Measurements from ENCODE around the gene ZNF18.

Gene ZNF18, protein sequence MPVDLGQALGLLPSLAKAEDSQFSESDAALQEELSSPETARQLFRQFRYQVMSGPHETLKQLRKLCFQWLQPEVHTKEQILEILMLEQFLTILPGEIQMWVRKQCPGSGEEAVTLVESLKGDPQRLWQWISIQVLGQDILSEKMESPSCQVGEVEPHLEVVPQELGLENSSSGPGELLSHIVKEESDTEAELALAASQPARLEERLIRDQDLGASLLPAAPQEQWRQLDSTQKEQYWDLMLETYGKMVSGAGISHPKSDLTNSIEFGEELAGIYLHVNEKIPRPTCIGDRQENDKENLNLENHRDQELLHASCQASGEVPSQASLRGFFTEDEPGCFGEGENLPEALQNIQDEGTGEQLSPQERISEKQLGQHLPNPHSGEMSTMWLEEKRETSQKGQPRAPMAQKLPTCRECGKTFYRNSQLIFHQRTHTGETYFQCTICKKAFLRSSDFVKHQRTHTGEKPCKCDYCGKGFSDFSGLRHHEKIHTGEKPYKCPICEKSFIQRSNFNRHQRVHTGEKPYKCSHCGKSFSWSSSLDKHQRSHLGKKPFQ

GRCh38 chr17:11997147-11997971 is at the start of gene ZNF18:
TSS of gene ZNF18 (minus strand) at chr17:11997475. CDS start at chr17:11992829, 4,646 bp downstream.
- peak; percentile 97 for DNase-seq

- no peak for DNase-seq
Observed at GRCh38 chr17:12046786-12047185, 49.5 kb upstream of the ZNF18 start.

DNA sequence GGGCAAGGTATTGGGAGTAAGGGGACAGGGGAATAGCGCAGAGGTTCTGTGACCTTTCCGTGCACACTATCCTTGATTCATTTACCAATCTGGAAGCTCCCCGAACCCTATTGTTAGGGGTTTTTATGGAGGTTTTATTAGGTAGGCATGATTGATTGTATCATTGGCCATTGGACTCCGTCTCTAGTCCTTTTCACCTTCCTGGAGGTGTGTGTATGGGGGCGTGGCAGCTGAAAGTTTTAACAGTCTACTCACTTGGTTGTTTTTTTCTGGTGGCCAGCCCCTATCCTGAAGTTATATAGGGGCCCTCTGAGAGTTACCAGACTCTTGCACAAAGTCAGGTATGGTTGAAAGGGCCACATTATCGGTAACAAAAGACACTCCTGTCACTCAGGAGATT is 46.4 kb upstream of the ZNF18 start:
- no peak for DNase-seq

DNA sequence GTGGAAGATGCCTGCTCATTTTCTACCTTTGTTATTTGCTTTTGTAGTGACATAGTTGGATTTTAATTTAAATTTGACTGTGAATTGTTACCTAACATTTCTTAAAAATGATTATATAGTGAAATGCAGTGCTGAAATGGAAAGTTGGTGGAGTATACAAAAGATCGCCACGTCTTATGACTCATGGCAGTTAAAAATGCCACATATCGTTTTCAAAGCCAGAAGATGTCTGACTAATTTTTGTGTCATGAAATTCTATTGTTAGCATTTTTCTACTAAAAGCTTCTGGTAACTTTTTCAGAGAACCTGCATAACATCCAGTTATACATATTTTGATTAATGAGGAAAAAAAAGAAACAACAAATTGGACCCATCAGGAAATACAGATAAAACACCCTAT is 44.0 kb upstream of the ZNF18 start:
- no peak for DNase-seq

GRCh38 chr17:12040478-12040877 is 43.2 kb upstream of the ZNF18 start:
- DNase-seq = no peak

- DNase-seq = no peak
Observed at GRCh38 chr17:12037970-12038369, 40.7 kb upstream of the ZNF18 start.

- no peak for DNase-seq
Observed at GRCh38 chr17:12035673-12036072, 38.4 kb upstream of the ZNF18 start.

DNA sequence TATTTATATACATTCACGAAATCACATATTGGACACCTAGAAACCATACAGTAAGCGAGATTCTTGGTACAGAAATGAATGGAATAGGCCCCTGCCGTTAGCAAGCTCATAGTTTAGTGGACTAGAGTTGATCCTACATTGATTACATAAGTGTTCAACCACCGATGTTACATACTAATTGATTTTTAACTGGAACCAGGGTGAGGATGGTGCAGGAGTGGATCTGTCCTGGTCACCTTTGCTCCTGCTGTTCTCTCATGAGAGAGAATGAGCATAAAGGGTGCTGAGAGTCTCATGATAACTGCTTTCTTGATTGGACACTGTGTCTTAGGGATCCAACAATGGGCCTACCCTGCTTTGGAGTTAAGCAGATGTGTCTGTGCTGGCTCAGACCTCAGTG is 37.3 kb upstream of the ZNF18 start:
- DNase-seq = no peak

DNA sequence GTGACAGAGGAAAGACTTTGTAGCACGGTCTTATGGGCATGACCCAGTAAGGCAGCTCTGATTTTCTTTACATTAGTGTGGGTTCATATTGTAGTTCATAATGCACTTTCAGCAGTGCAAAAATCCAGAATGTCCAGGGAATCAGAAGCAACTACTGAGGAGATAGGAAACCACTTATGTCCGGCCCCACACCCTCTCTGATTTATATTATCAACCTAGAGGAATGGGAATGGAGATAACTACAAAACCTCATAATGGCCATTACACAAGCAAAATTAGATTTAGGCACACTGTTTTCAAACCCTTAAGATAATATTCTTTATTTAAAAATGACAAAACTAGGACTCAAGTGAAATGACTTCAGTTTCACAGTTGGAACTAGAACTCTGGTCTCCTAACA is 31.3 kb upstream of the ZNF18 start:
- no peak for DNase-seq

DNA sequence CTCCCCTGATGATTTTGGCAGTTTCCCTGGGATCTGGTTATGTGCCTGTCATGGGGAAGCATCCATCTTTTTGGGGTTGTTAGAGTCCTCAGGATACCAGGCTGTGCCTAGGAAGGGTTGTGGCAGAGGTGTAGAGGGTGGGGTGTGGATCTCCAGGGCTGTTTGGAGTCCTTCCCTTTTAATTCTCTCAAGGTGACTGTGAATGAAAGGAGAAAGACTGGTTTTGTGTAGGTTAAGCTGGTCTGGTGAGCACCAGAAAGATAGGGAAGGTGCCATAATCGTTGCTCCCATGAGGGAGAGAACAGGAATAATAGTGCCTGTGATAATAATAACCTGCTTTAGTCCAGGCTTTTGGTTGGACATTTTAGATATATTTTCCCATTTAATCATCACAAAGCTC is 30.4 kb upstream of the ZNF18 start:
- no peak for DNase-seq

GRCh38 chr17:12024327-12024726 is 27.1 kb upstream of the ZNF18 start:
- no peak for DNase-seq

DNA sequence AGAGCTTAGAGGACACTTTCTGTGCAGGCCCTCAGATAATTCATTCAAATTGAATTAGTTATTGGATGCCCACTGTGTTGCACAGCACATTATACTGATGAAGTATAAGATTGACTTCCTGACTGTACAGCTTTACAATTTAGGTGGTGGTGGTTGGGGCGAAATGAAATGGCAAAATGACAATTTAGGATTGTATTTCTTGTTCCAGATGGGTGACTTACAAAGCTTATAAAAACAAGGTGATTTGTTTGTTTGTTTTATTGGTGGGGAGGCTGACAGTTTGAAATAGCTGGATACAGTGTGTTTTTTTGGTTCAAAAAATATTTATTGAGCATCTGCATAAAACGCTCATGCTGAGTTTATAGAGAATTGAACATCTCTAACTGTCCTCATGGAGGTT is 25.0 kb upstream of the ZNF18 start:
- no peak for DNase-seq

DNA sequence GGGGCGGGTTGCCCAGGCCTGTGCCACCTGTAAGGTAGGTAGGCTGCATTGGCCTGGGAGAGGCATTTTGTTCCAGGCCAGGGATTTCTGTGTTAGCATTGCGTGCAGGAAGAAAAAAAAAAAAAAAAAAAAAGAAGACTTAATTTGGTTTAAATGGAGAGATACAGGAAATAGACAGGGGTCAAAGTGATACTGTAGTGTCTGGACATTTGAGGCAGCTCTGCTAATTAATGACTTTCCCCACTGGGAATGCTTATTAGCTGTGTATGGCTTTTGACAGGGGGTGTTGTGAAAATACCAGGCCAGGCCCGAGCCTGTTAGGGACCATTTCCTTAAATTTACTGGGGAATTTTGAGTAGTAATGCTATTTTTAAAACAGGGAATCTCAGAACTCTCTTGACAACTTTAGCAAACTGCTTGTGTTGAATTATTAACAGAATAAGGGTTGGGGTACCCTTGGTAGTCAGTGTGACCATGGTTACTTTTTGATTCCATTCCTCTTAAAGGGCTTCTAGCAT is 24.4 kb upstream of the ZNF18 start:
- DNase-seq = no peak

DNA sequence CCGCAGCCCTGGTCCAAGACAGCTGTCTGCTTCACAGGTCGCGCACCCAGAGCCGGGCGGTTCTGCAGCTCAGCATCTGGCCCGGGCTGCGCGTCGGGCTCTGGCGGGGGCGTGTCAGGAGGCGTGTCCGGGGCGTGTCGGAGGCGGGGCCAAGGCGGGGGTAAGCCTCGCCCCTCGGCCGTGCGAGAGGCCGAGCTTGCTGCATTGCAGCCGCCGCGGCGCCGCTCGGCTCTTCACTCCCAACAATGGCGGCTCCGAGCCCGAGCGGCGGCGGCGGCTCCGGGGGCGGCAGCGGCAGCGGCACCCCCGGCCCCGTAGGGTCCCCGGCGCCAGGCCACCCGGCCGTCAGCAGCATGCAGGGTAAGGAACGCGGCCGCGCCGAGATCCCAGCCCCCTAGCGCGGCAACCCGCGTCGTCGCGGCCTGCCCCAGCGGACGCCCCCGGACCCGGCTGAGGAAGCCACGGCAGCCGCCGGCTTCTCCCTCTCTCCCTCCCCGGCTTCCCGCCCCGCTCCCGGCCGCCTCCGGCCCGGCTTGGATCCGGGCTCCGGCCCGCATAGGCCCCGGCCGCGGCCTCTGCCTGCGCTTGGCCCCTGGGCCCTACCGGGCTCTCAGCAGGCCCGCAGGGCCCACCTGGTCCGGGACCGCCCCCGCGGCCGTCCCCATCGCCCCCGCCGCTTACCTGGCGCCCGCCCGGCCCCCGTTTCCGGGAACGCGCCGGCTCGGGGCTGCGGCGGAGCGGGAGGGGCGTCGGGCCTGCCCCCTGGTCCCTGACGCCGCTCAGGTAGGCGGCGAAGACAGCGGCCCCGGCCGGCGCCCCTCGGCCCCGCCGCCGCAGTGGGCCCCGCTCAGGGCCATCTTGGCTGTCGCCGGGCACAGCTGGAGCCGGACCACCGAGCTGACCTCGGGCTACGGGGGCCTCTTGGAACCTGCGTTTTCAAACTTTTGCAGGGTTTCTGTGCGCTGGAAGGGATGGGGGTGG is 23.7 kb upstream of the ZNF18 start, which contains the start of gene MAP2K4:
Gene MAP2K4, plus strand, starts transcription at position 236 of the 981 bp plus-strand sequence. Its CDS starts 10 bp downstream, at position 246.
- peak; percentile 96 for DNase-seq

- no peak for DNase-seq
Observed at GRCh38 chr17:12007466-12007865, 10.2 kb upstream of the ZNF18 start.

DNA sequence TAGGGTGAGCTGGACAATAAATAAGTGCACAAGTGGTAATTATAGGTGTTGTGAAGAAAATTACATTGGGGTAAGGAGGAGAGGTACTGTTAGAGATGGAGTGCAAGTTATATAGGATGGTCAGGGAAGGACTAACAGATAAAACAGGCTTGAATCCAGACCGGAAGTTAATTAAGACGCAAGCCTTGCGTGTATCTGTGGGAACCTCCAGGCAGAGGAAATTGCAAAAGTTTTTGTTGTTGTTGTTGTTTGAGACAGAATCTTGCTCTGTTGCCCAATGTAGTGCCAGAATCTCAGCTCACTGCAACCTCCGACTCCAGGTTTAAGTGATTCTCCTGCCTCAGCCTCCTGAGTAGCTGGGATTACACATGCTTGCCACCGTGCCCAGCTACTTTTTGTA is 2.4 kb upstream of the ZNF18 start:
- no peak for DNase-seq

DNA sequence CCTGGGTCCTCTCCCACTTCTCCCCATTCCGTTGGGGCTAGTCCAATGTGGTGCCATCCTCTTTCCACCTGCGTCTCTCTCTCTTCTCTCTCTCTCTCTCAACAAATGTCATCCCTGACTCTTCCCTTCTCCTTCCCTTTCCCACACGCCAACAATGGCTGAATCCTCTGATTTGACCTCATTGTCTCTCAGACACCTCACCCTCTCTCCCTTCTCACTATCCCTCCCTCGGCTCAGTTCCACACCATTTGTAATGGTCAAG is 628 bp upstream of the ZNF18 start:
- no peak for DNase-seq

DNA sequence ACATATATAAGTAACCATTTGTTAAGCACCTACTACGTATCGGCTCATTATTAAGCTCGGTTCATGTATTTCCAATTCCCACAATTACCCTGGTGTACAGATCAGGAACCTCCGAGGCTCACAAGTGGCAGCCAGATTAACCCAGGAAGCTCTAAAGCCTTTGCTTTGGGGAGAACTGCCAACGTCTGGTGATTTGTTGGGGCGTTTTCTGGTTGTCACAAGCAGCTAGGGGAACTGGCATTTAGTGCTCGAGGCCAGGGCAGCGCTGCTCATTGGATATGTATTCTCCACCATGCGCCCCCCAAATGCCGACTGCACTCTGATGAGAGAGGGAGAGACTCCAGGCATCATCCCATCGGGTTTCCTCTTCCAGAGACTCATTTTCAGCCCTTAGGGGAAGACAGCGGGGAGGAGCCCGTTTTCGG is 541 bp downstream of the ZNF18 start:
- DNase-seq = no peak

GRCh38 chr17:11991461-11991860 is 5.8 kb downstream of the ZNF18 start:
- no peak for DNase-seq

DNA sequence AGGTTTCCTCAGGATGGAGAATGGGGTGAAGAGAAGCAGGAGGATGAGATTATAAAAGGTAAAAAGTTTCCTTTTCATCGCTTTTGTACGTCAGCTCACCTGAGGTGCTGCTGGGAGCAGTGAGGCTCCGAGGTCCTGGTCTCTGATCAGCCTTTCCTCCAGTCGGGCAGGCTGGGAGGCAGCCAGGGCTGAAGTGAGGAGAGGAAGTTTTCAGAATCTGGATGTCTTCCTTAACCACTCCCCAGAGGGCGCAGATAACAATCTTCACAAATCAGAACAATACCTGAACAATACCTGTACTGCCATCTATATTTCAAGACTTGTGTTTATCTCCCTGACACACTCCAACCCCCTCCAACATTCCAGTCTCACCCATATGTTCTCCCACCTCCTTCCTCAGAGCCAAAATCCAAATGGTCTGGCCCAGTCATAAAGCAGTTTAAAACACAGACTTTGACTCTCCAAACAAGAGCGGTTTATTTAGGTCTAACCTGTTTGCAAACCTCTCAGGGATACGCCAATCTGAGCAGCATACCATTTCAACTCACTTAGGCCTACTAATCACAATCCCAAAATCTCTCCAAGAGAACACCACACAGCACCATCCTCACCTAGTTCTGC is 6.8 kb downstream of the ZNF18 start:
- no peak for DNase-seq

GRCh38 chr17:11986942-11987329 is 10.3 kb downstream of the ZNF18 start:
- DNase-seq = peak; percentile 20

Measured in right hindlimb (tissue), 1 donor.